HG03442 (cell line): ENCODE data around the gene PPFIBP2.

Source experiments
- ATAC-seq: cut with Tn5 transposase; IDR thresholded peaks from one replicate; pipeline ENCODE4 v1.9.1; 2021; ENCODE audit warnings: mild to moderate bottlenecking, moderate library complexity; ENCODE audit not compliant: unreplicated experiment

Gene PPFIBP2

DNA sequence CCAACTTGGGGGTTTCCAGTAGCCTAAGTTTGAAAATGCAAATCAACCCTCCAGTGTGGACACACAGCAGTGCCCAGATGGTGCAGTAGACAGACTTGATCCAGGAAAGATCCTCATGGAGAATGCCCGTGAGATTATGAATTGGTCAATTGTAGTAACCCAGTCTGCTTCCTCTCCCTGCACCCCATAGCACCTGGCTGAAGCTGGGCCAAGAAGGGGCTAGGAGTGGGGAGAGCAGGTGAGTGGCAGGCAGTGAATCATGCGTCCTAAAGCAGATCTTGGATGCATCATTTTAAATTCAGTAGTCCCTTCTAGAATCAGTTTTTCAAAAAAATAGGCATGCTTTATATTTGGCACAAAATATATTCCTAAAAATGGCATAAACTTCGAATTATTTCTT lies 107.3 kb downstream of the PPFIBP2 start:
- no peak for ATAC-seq

DNA sequence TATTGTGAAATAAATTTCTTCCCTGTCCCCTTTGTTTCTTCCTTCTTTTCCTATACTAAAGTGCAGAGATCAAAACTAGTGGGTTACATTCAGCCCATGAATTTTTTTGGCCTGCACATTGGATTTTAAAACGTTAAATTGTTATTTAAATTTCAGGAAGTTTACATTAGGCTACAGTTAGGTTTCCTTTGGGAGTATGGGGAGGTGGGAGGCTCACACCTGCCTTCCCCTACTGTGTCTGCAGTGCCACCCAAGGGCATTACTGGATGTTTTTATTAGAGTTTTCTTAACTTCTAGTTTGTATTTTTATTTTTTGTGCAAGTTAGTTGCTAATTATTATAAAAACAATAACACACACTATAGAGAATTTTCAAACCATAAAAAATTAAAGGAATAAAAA lies 107.8 kb downstream of the PPFIBP2 start:
- ATAC-seq = no peak

GRCh38 chr11:7622721-7623120 lies 108.9 kb downstream of the PPFIBP2 start:
- ATAC-seq = no peak

DNA sequence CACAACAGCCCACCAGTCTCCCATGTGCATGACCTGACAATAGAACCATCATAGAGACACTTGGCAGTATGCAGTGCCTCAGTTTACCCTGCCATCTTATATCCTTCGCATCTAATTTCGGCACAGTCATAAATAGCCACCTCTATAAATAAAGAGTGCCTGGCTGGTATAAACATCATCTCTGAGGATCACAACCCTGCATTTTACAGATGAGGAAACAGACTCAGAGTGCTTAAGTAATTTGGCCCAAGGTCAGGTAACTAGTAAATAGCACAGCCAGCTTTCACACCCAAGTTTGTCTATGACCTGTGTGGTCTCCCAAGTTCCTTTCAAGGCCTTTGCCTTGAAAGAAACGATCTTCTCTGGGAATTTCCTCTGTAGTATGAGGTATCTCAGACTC lies 114.9 kb downstream of the PPFIBP2 start:
- ATAC-seq = no peak

- no peak for ATAC-seq
Measured at GRCh38 chr11:7630002-7630401, 116.2 kb downstream of the PPFIBP2 start.

GRCh38 chr11:7632211-7632610 lies 118.4 kb downstream of the PPFIBP2 start:
- no peak for ATAC-seq

GRCh38 chr11:7635137-7635536 lies 121.3 kb downstream of the PPFIBP2 start:
- no peak for ATAC-seq

DNA sequence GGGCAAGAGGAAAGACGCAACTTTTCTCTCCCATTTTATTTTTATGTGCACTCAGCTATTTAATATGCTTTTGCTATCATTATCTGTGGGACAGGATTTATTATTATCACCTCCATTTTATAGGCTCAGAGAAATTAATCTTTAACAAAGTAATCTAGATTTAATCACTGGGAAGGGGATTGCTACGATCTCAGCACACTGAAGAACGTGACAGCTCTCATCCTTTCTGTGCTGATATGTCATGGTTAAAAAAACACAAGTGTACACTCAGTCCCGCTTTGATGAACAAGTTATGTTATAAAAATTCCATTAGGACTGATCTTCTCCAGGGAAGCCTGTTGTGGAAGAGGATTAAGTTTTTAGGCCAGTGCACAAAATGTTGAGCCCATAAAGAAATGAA lies 121.9 kb downstream of the PPFIBP2 start:
- ATAC-seq = no peak

DNA sequence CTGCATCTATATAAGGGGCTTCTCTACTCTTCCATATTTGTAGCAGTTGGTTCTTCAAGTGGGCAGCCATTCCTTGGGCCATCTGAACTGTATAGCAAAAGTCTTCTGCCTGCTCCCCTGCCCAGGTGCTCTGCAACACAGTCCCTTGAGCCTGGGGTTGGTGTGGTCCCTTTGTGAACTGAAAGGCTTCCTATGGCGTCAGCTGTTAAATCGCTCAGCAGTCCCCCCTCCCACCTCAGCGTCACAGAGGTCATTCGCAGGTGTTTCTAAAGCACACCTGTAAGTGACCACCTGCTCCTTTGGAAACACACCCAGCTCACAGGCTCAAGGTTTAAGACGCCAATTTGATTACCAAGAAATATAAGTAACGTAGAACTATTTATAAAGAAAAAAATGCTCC lies 122.6 kb downstream of the PPFIBP2 start:
- ATAC-seq = no peak

GRCh38 chr11:7637447-7638157 lies 123.8 kb downstream of the PPFIBP2 start:
- ATAC-seq = no peak

DNA sequence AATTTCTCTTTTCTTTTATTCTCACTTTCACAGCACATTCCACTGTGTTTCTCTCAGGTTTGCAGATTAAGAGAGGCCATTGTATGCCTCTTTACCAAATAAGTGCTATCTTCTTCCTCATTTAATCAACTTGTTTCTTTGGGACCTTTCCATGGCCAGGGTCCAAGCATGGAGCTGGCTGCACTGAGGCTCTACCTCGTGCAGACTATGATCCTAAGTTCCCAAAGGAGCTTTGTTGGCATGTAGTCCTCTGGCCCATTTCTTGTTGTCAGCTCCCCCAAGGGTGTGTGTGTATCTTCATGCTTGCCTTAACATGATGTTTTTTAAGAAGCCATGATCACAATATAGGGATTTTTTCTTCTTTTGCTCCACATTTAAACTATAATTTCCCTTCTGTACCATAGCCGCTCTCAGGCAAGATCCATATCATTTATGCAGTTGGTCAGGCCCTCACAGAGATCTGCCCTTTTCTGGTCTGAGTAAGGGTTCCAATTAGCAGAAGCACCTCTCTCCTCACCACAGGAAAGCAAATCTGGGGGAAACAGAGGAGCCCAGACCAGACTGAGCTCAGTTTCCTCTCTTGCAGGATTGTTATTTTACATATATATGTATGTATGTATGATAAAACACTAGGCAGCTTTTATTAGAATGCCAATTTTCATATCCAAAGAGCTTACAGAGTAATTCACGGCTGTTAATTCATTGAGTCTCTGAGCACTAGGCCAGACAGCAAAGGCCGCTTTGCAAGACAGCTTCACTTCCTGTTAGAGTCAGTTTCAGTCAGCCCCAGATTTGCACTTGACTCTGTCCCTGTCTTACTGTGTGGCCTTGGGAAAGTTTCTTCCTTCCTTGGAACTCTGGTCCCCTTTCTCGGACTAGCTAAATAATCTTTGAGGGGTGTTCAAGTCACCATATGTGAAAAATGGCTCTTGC lies 125.2 kb downstream of the PPFIBP2 start:
- peak; percentile 50 for ATAC-seq

DNA sequence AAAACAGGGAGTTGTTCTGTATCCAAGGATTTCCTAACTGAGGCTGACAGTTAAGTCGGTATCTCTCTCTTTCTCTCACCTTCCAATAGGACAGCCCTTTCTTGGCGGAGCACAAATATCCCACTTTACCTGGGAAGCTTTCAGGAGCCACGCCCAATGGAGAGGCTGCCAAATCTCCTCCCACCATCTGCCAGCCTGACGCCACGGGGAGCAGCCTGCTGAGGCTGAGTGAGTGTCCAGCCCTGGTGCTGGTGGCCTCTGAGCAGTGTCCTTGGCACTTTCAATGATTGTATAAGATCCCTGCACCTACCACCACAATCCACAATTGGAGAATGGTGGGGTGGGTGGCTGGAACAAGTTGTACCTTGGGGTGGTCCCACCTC lies 125.8 kb downstream of the PPFIBP2 start:
- no peak for ATAC-seq

DNA sequence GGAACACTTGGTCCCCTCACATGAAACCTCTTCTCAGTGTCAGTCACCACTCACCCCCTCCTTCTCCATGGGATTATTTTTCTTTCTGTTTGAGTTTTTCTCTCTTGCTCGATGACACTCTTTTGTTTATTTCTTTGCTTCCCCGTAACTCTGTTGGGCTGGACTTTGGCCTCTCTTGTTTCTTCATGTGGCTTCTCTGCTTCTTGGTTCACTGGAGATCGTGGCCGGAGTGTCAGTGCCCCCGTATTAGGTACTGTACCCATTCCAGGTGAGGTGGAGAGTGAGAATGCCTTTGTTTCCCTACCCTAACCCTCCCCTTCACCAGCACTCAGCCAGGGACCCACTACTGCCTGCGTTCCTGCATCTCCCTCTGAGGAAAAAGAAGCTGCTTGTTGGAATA lies 127.0 kb downstream of the PPFIBP2 start:
- ATAC-seq = no peak

DNA sequence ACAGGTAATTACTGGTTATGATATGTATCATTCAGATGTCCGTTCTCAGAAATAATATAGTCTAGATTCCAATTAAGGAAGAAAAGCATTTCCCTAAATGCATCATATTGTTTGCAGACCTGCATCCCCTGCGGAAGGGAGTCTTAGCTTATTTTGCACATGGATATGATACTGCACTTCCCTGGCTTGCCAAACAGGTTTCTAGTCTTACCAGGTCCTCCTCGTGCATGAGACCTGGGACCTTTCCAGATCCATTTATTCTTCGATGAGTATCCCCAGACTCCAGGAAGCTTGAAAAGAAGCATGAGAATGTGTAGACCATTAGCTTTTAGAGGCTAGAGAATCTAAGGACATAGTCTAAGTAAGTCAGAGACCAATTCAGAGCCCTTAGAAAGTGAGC lies 128.9 kb downstream of the PPFIBP2 start:
- no peak for ATAC-seq

DNA sequence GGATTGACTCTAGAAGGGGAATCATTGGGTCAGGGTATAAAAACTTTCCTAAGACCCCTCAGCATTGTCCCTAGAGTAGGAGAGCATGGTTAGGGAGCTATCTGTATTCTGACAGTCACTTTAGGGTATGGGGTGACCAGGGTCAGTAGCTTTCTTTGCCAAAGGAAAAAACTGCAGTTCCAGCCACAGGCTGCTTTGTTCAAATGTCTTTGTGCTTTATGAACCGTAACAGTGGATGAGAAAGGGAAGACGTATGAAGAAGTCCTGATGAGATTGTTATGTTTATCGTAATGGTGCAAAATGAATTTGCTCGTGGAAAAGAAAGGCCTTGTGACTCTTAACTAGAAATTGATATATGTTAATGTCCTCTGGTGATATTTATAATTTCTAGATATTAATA lies 129.5 kb downstream of the PPFIBP2 start:
- ATAC-seq = no peak

DNA sequence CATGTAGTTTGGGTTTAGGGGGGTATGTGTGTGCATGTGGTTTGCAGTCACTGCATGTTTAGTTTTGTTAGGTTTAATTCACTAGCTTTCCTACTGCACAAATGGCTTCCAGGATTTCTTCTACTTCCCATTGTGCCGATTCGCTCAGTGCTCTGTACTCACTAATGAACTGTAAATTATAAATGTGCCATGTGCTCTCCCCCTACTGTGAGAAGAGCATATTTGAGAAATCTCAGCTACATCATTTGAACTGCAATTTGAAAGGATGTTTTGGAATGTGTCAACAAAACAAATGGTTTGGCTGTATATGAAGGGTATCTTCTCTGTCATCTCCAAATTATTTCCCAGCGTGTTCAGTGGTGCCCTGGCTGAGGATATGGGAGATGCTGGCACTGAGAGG lies 131.4 kb downstream of the PPFIBP2 start:
- ATAC-seq = no peak

DNA sequence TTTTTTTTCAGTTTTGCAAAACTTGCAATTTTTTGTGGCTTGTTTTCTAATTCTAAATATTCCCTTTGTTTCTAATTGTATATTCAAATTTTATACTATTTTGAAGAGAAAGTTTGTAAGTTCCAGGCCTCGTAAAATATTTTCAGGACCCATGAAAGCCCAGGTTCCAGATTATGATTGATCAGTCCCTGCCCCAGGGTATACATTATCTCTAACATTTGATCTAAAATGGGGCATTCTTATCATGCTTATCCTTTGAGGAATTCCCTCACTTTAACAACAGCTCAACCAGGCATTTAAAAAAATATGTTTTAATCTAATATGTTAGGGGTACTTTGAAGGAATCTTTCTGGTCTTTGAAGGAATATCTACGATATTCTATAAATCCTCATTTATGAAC lies 133.1 kb downstream of the PPFIBP2 start:
- ATAC-seq = no peak

DNA sequence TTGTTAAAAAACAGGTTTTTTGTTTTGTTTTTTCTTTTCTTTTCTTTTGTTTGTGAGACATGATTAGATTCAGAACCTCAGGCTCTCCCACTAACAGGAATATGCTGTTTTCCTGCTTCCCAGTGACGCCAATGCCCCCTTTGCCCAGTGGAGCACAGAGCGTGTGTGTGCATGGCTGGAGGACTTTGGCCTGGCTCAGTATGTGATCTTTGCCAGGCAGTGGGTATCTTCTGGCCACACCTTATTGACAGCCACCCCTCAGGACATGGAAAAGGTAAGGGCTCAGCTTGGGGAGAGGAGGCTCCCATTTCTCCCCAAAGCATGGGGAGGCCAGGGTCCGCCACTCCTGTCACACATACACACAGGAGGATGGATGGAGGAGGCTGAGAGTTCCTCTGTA lies 134.5 kb downstream of the PPFIBP2 start:
- no peak for ATAC-seq

DNA sequence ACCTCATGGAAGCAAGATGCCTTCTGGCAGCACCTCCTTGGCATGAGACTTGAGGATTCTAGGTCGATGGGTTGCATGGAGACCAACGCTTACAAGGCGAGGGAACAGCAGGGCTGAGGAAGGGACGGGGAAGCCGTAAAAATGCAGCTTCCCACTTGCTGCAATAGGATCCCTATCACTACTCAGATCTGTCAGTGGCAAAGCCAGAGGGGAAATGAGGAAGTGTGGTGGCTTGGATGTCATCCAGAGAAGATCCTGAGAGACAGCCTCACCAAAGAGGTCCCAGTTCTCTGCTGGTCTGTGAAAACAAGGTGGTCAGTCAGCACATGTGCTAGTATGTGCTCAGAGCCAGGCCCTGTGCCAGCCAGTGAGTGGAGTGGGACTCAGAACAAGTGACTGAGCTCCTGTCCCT lies 137.3 kb downstream of the PPFIBP2 start:
- ATAC-seq = no peak

DNA sequence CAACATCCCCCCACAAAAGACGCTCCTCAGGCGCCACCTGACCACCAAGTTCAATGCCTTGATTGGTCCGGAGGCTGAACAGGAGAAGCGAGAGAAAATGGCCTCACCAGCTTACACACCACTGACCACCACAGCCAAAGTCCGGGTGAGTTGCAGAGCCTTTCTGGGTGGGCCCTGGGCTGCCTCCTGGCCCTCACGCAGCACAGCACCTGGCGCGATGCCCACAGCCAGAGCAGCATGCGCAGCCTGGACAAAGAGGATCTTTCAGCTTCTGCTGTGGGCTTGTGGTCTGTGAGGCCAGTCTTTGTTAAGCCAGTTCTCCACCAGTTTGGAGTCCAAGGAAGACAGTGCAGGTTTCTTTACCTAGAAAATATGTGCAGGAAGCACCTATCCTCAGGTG lies 137.9 kb downstream of the PPFIBP2 start:
- ATAC-seq = no peak

GRCh38 chr11:7654195-7654705 lies 140.5 kb downstream of the PPFIBP2 start:
- ATAC-seq = no peak
